GM18861 (cell line): Measurements from ENCODE around the gene CDCA4.

Experiments used
- ATAC-seq: cut with Tn5 transposase; IDR thresholded peaks from one replicate; pipeline ENCODE4 v1.9.1; 2021; ENCODE audit not compliant: unreplicated experiment

Gene CDCA4

DNA sequence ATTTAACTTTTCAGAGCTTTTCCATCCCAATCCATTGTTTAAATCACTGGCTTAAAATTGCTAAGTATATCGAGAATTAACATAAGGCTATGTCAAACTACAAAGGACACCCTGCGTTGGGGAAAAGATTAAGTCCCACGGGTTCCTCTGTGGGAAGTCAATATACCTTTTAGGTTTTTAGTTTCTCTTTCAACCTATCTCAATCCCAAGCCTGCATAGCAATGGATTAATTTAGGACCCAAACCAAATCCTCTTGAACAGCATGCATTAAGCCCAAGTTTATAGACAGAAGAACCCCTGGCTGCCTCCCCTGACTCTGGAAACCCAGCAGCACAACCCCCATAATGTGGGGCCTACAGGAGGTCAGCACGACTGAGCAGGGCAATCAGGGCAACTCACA lies 6.3 kb downstream of the CDCA4 start:
- ATAC-seq: no peak

DNA sequence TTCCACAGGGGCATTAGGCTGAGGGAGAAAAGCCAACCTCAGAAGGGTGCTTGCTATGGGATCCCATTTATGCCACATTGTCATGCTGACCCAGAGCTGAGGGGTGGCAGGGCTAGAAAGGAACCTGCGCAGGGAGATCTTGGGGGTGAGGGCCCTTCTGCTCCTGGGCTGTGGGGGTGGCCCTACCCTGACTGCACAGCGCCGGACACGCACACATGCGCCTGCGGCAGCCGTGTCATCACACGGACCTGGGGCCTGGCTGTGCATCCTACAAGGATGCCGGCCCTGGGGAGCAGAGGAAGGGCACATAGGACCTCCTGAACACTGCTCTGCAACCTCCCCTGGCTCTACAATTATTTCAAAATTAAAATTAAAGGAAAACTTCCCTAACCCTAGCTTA lies 6.9 kb downstream of the CDCA4 start:
- no peak for ATAC-seq

DNA sequence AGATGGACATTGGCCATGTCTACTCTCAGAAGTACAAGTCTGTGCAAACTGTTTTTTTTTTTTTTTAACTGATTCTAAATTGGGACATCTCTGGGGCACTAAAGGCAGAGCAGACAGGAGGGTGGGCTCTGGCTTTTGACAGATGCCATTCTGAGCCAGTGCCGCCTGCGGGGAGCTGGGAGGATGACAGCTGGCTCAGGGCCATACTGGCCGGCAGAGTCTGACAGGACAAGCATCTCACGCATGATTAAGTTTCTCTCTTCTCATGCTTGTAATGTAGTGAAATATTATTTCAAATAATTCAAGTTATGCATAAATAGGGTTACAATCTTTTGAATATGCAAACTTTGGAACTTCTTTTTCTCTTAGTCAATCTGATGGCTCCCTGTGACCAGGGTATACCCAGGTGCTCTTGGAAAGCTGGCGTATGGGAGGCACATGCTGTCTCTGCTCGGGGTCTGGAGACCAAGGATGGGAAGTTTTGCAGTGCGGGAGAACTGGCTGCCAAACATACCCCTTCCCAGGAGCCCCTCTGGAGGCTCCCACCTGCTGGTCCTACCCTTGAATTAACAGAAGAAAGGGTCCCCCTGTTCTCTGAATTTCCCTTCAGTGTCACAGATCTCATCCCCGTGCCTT lies 7.6 kb downstream of the CDCA4 start:
- ATAC-seq: no peak

DNA sequence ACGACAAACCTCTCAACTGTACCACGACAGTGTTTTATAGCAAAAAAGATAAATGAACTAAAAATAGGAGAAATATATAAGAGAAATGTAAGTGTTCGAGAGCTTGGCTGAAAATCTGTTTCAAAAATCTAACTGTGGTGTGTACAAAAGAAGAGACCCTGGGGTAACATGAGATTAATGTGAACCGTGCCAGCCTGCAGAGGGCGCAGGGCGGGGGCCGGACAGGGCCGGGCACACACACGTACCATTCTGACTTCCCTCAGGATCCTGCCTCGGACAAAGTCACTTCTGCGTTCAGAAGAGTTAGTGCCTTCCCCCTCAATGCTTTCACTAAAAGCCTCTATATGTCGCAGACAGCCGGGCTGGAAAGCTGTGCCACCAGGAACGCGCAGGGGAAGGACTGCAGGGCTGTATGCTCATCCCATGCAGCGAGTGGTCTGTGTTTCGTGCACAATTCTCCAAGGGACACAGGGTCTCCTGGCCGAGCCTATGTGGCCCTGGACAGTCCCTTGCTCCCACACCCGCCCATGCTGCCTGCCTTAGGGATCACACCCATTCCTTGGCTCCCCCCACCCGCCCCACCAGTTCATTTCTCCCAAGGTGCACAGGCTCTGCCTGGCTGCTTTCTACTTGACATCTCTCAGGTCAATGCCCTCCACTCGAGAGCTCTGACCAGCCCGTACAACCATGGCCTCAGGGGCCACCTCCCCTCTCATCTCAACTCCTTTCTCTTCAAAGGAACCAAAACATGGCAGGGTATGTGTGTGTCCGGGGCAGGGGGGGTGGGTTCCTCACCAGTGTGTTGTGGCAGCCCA lies 8.5 kb downstream of the CDCA4 start:
- no peak for ATAC-seq

DNA sequence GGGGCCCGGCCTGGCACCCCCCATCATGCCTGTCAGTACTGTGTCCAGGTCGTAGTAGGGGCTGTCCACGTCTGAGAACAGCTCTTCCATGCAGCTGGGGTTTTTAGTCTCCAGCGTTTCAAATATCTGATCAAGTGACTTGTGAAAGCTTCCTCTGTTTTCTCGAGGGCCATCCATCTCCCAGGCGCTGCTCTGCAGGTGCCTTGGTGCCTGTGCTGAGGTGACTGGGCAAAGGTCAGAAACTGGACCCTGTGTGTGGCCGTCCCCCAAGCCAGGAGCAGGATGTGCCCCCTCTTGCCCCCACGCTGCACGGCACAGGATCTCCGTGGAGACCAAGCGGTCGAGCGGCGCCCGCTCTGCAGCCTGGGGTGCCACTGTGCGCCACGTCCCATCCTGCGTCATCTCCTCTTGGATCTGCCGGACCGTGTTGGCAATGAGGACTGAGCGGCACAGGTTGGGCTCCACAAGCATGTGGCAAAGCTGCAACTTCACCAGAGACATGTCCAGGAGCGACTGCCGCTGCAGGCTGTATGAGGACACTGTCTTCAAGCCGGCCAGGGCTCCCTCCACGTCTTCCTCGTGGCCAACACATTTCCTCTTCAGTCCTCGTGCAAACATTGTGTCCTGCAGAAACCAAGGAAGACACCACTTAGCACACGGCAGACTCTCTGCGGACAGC lies 9.4 kb downstream of the CDCA4 start:
- no peak for ATAC-seq

DNA sequence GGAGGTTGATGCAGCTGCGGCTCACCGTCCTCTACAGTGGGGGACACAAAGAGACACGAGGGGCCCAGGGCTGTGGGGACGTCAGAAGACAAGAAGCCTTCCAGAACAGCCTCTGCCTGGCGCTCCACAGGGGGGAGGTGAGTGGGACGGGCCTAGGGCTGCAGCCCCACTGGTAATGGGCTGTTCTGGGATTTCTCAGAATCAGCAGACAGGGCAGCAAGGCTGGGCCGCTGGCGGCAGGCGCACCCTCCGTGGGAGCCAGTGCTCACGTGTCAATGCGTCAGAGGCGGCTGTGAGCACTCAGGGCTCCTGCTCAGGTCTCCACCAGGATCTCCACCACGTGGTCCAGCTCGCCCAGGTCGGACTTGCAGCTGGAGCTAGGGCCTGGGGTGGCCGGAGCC lies 10.0 kb downstream of the CDCA4 start:
- ATAC-seq: no peak

DNA sequence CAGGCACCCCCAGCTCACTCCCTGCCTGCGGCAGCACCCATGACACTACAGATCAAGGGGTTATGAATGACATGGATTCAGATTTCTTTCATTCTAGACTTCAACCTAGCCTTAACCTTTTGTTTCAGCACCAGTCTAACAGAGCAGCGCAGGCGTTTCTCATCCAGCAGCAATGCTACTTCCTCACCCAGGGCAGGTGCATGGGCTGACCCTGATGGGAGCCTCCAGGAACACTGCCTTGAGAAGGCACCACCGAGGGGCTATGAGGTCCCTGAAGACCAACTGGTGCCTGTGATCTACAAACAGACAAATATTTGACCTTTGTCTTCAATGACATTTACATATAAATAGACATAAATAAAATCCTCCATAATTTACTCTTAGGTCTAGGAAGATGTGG lies 10.8 kb downstream of the CDCA4 start:
- no peak for ATAC-seq

DNA sequence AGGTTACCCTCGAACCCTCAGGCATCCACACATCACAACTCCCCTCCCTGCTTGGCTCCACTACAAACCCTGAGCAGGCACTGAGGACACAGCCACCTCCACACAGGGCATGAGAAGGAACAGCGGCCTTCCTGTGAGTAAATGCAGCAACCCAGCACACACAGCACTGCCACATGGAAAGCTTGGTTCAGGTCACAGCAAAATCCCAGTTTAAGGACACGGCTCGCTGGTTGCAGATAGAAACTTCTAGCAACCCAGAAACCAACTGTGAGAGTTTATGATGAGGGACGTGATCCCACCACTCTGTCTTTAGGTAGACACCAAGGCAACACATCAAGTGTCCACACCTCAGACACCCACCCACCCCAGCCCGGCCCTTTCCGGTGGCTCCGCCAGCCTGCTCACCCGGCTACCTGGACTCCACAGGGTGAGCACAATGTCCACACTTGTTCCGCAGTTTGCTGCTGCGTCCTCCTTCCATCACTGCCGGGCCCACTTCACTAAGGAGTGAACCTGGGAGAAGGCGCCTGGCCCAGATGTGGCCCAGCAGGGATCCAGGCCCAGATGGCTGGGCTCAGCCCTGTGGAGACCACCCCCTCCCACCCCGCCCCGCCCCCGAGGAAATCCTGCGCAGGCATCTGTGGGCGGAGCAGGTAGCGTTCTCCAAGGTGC lies 13.2 kb downstream of the CDCA4 start:
- ATAC-seq: no peak

DNA sequence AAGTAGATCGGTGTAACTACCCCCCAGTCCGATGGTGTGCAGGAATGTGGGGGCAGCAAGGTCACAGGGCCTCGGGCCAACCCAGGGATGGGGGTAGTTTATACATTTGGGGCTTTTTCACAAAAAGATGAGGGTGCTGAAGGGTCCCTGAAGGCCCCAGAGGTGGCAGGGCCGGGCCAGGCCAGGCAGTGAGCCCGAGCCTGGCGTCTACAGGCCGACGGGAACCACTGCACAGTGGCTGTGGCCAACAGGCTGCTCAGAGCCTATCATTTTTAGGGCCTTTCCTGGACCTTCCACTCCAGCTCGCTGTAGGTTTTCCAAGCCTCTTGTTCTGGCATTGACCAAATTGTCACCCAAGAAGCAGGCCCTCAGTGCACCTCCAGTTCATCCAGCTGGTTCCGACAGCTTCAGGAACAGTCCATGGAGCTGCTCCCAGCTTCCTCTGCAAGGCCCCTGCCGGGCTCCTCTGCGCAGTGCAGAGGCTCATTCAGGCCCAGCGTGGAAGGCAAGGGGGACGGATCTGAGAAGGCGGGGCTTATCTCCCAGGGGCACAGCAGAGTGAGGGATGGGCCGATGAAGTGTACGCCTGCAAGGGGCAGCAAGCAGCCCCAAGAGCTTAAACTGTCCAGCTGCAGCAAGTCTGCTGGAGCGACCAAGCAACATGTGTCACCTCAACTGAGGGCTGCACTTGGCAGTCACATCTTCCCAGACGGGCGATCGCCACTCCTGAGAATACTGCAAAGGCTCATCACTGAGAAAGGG lies 13.9 kb downstream of the CDCA4 start:
- no peak for ATAC-seq

DNA sequence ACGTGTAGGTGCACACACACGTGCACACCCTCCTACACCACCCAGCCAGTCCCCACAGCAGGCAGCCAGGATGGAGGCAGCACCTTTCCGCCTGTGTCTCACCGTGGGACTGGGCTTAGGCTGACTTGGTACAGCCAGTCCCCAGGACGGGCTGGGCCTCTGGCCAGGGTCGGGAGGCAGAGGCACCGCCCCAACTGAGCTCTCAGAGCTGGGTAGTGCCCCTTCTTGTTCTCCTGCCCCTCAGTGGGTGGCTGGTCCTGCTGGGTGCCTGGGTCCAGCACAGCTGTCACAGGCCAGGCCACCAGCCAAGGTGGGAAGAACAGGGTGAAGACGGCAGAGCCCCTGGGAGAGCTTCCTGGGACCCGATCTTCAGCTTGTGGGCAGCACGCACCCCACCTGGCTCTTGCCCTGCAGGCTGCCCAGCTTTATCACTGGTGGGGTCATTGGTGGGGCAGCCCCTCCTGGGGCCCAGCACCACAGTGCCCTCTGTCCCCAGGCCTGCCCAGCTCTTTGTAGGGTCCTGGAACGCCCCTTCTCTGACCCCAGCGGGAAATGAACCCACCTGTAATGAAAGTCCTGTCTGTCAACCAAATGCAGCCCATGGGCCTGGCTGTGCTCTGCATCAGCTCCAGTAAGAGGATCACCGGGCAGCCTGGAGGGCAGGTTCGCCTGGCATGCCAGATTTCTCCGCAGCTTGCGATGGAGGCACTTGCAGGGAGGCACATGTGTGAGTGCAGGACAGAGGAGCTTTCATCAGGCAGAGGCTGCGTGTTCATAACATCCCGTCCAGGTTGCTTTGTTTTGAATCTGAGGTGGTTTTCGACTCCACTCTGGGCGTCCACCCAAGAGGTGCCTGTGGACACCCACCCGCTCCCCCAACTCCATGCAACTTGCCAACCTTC lies 14.7 kb downstream of the CDCA4 start:
- no peak for ATAC-seq

DNA sequence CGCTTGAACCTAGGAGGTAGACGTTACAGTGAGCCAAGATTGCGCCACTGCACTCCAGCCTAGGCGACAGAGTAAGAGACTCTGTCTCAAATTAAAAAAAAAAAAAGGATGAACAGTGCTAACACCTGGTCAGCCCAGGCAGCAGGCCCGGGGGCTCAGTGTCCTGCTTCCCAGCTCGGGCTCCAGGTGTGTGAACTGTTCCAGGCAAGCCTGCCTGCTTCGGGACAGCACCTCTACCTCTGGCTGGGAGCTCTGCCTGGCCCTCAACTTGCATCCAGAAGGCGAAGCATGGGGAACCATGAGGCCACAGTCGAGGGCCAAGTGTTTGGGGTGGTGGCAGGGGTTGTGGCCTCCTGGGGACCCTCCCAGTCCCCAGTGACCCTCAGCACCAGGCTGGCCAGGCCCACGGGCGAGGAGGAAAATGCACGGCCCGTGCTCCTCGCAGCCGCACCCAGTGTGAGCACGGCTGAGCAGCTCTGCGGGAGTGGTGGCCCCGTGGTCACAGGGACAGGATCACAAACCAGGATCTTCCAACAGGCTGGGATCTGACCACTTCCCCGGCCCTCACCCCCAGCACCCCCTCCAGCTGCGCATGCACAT lies 15.5 kb downstream of the CDCA4 start:
- ATAC-seq: no peak

DNA sequence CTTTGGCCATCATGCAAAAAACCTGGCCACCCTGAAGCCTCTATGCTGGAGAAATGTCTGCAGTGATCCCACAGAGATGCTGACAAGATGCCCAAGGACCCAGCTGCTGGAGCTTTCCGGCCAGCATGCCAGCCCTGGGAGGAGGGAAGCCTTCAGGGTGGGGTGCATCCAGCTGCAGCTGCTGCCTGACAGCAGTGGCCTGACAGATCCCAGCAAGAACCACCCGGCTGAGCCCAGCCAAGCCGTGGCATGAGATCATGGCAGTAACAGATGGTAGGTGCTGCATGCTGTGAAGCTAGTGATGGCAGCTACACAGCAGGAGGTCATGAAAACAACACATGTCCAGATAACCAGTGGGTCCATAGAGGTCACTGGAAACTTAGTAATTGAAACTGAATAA lies 21.5 kb downstream of the CDCA4 start:
- ATAC-seq: no peak

DNA sequence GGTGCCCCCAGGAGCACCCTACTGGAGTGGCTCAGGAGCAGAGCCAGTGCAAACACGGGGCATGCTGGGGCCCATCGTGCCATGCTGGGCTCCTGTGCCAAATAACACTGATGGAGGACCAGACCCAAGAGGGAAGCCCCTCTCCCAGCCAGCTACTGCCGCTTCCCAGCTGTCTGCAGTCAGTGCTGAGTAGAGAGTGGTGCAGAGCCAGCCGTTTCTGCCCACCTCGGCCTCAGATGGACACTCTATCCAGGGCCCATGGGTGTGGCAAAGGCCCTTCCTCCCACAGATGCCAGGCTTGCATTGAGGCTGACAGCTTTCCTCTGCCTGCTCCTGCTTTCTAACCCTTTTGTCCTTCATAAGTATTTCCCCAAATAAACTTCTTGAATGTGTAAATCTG lies 22.1 kb downstream of the CDCA4 start:
- ATAC-seq: no peak

DNA sequence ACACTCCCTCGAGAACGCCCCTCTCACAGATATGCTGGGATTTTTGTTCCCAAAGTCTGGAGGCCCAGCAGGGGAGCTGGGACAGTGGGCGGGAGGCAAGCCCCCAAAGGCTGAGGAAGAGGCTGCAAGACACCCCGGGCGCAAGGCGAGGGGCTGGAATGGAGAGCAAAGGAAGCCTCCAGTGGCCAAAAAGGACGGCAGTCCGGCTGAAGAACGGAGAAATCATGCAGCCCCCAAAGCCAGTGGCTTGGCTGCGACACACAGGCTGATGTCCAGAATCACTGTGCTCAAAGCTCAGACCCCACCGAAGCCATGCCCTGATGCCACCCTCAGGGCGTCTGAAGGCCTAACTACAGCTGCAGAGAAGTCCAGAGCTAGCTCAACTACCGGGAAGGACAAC lies 24.4 kb downstream of the CDCA4 start:
- no peak for ATAC-seq

DNA sequence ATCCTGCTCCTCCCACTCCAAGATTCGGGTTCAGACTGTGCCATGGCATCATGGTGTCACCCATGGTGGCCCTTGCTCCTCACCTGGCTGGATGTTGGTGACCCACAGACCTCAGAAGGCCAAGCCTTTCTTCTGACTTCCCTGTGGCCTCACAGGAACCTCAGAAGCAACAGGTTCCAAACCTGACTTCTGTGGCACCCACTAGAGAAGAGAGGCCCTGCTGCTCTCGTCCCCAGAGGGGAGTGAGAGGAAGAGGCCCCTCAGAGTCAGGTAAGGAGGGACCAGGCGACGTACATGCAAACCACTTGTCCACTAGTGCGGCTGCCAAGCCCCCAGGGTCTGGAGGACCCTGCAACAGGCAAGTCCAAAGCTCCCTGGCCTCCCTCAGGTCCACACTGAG lies 24.9 kb downstream of the CDCA4 start:
- ATAC-seq: no peak

DNA sequence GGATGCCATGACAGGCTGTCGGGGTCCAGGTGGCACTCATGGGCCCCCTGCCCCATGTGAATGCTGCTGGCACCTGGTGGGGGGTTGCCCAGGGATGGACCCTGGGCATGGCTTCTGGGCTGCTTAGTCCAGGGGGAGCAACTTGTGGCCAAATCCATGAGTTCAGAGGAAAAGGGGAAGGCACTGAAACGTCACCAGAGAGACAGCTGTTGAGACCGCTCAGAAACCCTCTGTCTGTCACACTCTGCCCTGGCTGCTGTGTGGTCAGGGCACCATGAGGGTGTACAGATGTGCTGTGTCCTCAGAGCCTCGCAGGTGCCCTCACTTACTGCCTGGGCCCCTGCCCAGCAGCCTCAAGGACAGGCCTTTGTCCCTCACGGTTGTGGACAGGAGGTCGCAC lies 25.9 kb downstream of the CDCA4 start:
- ATAC-seq: no peak

DNA sequence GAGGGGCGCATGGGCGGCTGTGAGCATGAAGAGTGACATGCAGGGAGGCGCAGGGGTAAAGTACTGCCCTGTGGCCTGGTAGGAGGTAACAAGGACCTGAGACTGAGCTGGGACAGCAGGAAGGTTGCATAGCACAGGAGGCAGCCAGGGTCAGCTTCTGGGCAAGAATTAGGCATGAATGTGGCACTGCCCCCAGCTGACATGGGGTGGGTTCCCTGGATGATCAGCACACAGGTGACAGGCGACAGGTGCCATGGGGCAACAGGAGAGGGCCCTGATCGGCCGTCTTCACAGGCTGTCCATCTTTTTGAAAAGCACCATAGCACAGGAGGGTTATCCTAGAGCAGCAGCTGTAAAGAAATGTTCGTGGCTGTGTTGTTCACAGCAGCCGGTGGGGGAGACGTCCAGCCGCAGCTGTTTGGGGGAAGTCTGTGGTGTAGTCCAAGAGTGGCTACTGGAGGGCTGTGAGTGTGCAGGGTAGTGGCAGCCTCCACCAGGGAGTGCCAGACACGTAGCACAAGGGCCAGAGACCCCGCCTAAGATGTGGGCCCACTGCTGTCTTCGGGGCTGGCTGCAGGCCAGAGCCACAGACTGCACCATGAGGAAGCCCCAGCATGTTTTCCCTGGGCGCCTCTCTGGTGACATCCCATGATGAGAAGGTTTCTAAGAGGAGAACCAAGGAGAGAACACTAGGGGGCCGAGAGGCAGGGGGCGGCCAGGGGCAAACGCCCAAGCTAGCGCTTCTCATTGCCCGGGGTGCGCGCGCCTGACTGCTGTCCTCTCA lies 26.9 kb downstream of the CDCA4 start:
- ATAC-seq: no peak

DNA sequence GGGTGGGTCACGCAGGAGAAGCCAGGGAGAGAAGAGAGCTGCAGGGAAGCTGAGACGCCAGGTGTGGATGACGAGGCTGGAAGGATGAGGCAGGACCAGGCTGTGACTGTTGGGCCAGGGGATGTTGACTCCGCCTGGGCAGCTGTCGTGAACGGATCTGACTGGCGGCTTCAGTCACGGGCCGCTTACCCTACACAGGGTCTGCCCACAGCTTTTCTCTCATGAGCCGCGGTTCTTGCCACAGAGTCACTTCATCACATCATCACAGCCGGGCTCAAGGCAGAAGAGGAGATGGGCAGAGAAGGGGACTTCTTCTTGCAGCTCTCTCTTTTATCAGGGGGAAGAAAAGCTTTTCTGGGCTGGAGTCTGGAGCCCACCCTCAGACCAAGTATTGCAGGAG lies 27.6 kb downstream of the CDCA4 start:
- ATAC-seq: no peak

DNA sequence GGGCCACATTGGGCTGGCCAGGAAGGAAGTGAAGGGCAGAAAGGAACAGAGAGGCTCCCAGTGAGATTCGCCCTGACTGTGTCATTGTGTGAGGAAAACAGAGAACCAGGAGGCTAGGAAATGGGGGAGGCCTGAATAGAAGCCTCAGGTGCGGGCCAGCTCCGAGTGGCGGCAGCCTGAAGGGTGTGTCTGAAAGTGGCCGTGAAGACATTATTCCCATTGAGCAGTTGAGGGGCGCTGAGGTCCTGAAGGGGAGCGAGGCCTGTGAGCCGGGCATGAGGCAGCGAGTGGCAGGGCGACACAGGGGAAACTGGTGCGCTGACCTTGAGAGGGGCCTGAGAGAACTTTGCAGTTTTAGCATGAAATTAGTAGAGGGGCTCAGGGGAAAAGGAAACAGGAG lies 28.4 kb downstream of the CDCA4 start:
- ATAC-seq: no peak
